GM12872 (cell line): ENCODE data around the gene SKA3.

Source experiments
- TF ChIP-seq, protein P1 (sequence below): IDR thresholded peaks from 3 replicates; pipeline ENCODE4 v1.5.1; 2011; ENCODE audit warnings: low read depth, mild to moderate bottlenecking, low read length, moderate library complexity; ENCODE audit not compliant: insufficient read depth

The SKA3 gene

DNA sequence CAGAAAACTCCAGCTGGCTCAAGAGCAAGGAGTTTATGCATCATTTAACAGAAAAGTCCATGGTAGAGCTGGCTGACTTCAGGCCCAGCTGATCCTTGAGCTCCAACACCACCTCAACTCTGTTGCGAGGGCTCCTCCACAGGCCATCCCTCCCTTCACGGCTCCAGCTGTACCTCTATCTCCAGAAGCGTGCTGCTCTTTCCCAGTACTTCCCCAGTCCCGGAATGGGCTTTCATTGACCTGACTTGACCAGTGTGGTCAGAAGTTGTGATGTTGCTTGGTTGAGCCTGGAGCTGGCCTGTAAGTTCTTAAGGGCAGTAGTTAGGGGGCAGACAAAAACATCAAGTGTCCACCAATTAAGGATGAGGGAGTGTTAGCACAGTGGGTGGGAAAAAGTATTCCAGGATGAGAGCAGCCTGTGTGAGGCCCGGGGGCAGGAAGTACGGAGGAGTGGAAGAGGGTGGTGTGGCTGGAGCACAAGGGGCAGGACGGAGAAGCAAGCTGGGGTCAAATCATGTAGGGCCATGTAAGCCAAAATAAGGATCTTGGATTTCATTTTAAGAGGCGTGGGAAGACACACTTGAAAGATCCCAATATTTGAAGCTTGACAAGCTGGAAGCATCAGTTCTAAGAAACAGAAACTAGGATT is 24.0 kb downstream of the SKA3 start:
- TF ChIP-seq, protein P1, sequence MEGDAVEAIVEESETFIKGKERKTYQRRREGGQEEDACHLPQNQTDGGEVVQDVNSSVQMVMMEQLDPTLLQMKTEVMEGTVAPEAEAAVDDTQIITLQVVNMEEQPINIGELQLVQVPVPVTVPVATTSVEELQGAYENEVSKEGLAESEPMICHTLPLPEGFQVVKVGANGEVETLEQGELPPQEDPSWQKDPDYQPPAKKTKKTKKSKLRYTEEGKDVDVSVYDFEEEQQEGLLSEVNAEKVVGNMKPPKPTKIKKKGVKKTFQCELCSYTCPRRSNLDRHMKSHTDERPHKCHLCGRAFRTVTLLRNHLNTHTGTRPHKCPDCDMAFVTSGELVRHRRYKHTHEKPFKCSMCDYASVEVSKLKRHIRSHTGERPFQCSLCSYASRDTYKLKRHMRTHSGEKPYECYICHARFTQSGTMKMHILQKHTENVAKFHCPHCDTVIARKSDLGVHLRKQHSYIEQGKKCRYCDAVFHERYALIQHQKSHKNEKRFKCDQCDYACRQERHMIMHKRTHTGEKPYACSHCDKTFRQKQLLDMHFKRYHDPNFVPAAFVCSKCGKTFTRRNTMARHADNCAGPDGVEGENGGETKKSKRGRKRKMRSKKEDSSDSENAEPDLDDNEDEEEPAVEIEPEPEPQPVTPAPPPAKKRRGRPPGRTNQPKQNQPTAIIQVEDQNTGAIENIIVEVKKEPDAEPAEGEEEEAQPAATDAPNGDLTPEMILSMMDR: no peak

DNA sequence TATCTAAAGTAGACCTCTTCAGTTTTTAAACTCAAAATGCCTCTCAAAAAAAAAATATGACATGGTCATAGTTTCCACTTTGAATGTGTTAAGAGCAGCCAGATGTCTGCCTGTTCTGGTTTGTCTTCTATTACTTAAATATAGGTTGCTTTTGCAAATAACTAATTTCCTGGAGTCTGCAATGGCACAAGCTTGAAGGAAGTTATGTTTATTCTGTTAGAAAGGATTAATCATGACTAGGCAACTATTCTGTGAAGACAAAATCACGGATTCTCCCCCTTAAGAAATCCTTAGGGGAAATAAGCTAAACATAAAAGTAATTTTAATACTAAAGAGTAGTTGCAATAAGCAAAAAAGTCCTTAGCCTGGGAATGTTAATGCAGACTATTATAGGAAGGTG is 26.3 kb downstream of the SKA3 start:
- TF ChIP-seq, protein P1: no peak

DNA sequence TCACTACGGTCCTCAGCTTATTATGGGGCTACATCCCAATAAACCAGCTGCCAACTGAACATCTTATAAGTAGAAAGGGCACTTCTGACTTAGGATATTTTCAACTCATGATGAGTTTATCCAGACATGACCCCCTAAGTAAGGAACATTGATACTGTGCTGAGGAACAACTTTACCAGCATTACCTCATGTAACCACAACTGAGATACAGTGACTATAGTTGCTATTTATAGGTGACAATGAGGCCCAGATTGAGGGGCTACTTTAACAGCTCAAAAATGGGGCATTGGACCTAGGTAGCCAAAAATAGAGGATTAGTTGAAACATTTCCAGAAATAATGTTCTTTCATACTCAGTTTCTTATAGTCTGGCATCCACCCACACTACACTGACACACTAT is 26.8 kb downstream of the SKA3 start:
- TF ChIP-seq, protein P1: no peak

DNA sequence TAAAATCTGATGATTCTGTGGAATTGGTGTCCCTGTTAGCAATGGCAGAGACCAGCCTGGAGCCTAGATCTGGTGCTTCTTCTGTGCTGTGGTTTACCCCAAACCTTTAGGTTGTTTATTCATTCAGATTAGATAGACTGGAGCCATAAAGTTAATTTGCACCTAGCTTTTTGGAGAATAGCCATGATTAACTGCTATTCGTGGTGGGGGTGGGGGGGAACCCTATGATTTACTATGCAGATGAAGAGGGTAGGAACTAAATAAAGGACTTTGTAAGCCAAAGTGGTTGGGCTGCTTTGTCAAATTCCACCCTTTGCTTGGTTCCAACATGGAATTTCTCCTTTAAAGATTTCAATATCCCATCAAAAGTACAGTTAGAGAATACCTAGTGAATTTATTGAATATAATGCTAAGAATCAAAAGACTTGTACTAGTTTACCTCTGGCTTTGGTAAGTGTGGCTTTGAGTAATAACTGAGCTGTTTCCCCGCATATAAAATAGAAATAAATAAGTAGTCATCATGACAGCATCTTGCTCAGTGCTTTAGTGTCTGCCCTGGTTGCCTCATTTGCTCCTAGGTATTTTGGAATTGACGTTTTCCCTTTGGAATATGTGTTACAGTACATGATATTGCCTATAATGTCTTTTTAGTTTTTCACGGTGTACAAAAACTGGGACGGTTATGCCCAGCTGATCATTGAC is 27.6 kb downstream of the SKA3 start:
- TF ChIP-seq, protein P1: no peak

DNA sequence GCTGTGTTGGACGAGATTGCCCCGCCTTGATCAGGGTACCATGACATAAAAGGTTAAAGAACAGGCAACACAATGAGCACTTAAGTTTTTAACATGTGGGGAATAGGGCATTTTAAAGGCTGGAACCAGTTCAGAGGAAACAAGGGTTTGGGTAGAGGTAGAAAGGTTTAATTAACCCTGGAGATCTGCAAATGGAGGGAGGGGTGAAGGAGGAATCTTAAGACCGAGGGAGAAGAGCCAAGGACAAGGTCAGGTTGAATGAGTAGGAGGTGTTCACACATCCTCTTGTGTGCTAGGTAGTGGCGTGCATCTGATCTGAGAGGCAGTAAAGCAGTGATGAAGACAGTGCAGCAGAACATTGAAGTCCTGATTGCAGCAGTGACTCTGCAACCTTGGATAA is 28.5 kb downstream of the SKA3 start:
- TF ChIP-seq, protein P1: no peak

DNA sequence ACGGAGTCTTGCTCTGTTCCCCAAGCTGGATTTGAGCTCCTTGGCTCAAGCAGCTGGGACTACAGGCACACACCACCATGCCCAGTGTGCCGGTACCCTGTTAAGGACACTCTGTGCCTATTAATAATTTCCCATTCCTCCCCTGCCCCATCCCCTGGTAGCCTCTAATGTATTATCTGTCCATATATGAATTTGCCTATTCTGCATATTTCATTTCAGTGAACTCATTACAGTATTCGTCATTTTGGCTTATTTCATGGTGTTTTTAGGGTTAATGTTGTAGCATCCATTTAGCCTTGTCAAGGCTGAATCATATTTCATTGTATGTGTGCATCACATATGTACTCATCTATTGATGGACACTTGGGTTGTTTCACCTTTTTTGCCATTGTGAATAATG is 33.6 kb downstream of the SKA3 start:
- TF ChIP-seq, protein P1: no peak

DNA sequence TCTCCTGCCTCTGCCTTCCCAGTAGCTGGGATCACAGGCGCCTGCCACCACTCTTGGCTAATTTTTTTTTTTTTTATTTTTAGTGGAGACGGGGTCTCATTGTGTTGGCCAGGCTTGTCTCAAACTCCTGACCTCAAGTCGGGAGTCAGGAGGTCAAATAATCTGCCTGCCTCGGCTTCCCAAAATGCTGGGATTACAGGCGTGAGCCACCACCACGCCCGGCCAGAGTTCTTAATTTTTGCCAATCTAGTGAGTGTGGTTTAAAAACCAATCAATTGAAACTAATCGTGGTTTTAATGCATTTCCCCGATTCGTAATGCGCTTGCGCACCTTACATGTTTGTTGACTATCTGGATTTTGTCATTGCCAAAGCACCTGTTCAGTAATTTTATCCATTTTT is 37.0 kb downstream of the SKA3 start:
- TF ChIP-seq, protein P1: no peak
